Hepatocyte (in vitro differentiated cells): Measurements from ENCODE around the gene HBQ1. TPM values are rescaled to one million over a fixed set of nuclear protein-coding genes. Genes with fewer than 3 reads are reported as not detected.
"Not testable (repeated sequence)": the region's sequence is repeated elsewhere in the genome, so short reads cannot be mapped to it uniquely, and the experiment has no call there.

Experiments used
- DNase-seq: peaks from one replicate; pipeline ENCODE4 v3.0.0-alpha.2; 2016; ENCODE audit warnings: low spot score
- H2AFZ ChIP-seq: fragments of 200-600 bp; sonication (generic); 2 replicates; pipeline ENCODE4 v1.6.0; 2016; ENCODE audit warnings: antibody characterized with exemption, mild to moderate bottlenecking
- H3K27ac ChIP-seq: fragments of 200-600 bp; sonication (generic); 2 replicates; pipeline ENCODE4 v1.5.1; 2016; ENCODE audit warnings: mild to moderate bottlenecking
- H3K27me3 ChIP-seq: fragments of 200-600 bp; sonication (generic); 2 replicates; pipeline ENCODE4 v1.6.1; 2016
- H3K36me3 ChIP-seq: fragments of 200-600 bp; sonication (generic); replicated peaks from 2 replicates; pipeline ENCODE4 v1.5.1; 2016; ENCODE audit warnings: low read depth; ENCODE audit not compliant: insufficient read depth
- H3K4me1 ChIP-seq: fragments of 200-600 bp; sonication (generic); 2 replicates; pipeline ENCODE4 v1.5.1; 2016; ENCODE audit warnings: mild to moderate bottlenecking, moderate library complexity; ENCODE audit not compliant: insufficient read depth
- H3K4me2 ChIP-seq: fragments of 200-600 bp; sonication (generic); 2 replicates; pipeline ENCODE4 v1.6.0; 2016
- H3K4me3 ChIP-seq: fragments of 200-600 bp; sonication (generic); 2 replicates; pipeline ENCODE4 v1.5.1; 2016; ENCODE audit warnings: mild to moderate bottlenecking
- H3K79me2 ChIP-seq: fragments of 200-600 bp; sonication (generic); 2 replicates; pipeline ENCODE4 v1.6.0; 2017; ENCODE audit warnings: mild to moderate bottlenecking
- H3K9me2 ChIP-seq: fragments of 200-600 bp; sonication (generic); replicated peaks from 2 replicates; pipeline ENCODE4 v1.6.0; 2017; ENCODE audit warnings: mild to moderate bottlenecking; ENCODE audit not compliant: insufficient read depth
- H3K9me3 ChIP-seq: fragments of 200-600 bp; sonication (generic); 2 replicates; pipeline ENCODE4 v1.5.1; 2016; ENCODE audit warnings: low read depth, mild to moderate bottlenecking
- H4K20me1 ChIP-seq: fragments of 200-600 bp; sonication (generic); 2 replicates; pipeline ENCODE4 v1.6.0; 2016; ENCODE audit warnings: mild to moderate bottlenecking; ENCODE audit not compliant: insufficient read depth, poor library complexity, severe bottlenecking
- CTCF ChIP-seq: fragments of 200-600 bp; sonication (generic); IDR thresholded peaks from 2 replicates; pipeline ENCODE4 v1.5.1; 2016; ENCODE audit warnings: antibody characterized with exemption, mild to moderate bottlenecking; ENCODE audit not compliant: poor library complexity
- EZH2 ChIP-seq: fragments of 200-600 bp; sonication (generic); IDR thresholded peaks from 2 replicates; pipeline ENCODE4 v1.6.1; 2016; ENCODE audit warnings: antibody characterized with exemption, mild to moderate bottlenecking, borderline replicate concordance
- EZH2phosphoT487 ChIP-seq: fragments of 200-600 bp; sonication (generic); IDR thresholded peaks from one replicate; pipeline ENCODE4 v1.6.1; 2018; ENCODE audit warnings: antibody characterized with exemption, mild to moderate bottlenecking, low read depth, moderate library complexity; ENCODE audit not compliant: unreplicated experiment, severe bottlenecking
- WGBS: methylation state at CpG from one replicate; pipeline ENCODE4 v1.1.6; 2016; ENCODE audit warnings: low lambda C conversion rate; ENCODE audit errors: missing lambda C conversion rate; 5-methylcytosine and 5-hydroxymethylcytosine counted together
- polyA plus RNA-seq: library from polyadenylated mRNA; unstranded; fragments of >200 nt; fragmentation: Nextera tagmentation; extraction: Ambion mirVana; gene quantifications from 2 replicates; pipeline ENCODE4 v1.2.1, GENCODE V29; 2016
- total RNA-seq: library from RNA; depleted of rRNA; stranded (reverse); fragments of >200 nt; gene quantifications from 2 replicates; pipeline ENCODE4 v1.2.3, GENCODE V29; 2014

Gene HBQ1
- total and polyA plus RNA-seq, 2 experiments from 2014 or later: 0.30 TPM; not detected in 1

GRCh38 chr16:209359-209758, 29.1 kb downstream of the HBQ1 start:
- H3K27ac ChIP-seq, H2AFZ ChIP-seq, H3K9me2 ChIP-seq, H3K9me3 ChIP-seq, H3K4me2 ChIP-seq, H3K27me3 ChIP-seq, H3K4me3 ChIP-seq, H3K4me1 ChIP-seq, DNase-seq, H3K36me3 ChIP-seq: not testable (repeated sequence)
- WGBS: 88% methylated on average over 4 of the region's 4 CpGs
- Histone ChIP-seq H3K79me2 (peaks cover 62% of the 10 kb centered on the region), H4K20me1 (peaks cover 65% of the 10 kb centered on the region)

- not testable (repeated sequence) for H3K27ac ChIP-seq, H2AFZ ChIP-seq, H3K27me3 ChIP-seq, H3K9me3 ChIP-seq, H3K36me3 ChIP-seq, H3K4me3 ChIP-seq, H3K9me2 ChIP-seq, H3K4me2 ChIP-seq, H3K4me1 ChIP-seq, DNase-seq
- 94% methylated on average over 14 of the region's 14 CpGs for WGBS
- H3K79me2 ChIP-seq: peaks cover 82% of the 10 kb centered on the region
- peaks cover 77% of the 10 kb centered on the region for H4K20me1 ChIP-seq
Measured at GRCh38 chr16:211631-212180, 31.4 kb downstream of the HBQ1 start.

- DNase-seq: no peak
- peaks cover 94% of the 10 kb centered on the region for H3K79me2 ChIP-seq
- H2AFZ ChIP-seq: no peak overlapping the region
- H3K9me2 ChIP-seq: no peaks in the 10 kb centered on the region
- TF ChIP-seq EZH2phosphoT487 (no peak), CTCF (no peak), EZH2 (no peak)
- no peak overlapping the region for H3K4me2 ChIP-seq
- H3K4me1 ChIP-seq: no peaks in the 10 kb centered on the region
- peaks cover 78% of the 10 kb centered on the region for H4K20me1 ChIP-seq
- H3K27me3 ChIP-seq: no peaks in the 10 kb centered on the region
- H3K4me3 ChIP-seq: no peak overlapping the region
- no peaks in the 10 kb centered on the region for H3K9me3 ChIP-seq
- WGBS: 87% methylated on average over 3 of the region's 3 CpGs
- H3K27ac ChIP-seq: no peak overlapping the region
- H3K36me3 ChIP-seq: no peaks in the 10 kb centered on the region
Measured at GRCh38 chr16:212999-213398, 32.7 kb downstream of the HBQ1 start.

GRCh38 chr16:220021-220420, 39.8 kb downstream of the HBQ1 start:
- no peaks in the 10 kb centered on the region for H3K9me3 ChIP-seq
- peaks cover 97% of the 10 kb centered on the region for H3K79me2 ChIP-seq
- H3K27ac ChIP-seq: no peak overlapping the region
- H3K27me3 ChIP-seq: no peaks in the 10 kb centered on the region
- TF ChIP-seq EZH2phosphoT487 (no peak), EZH2 (no peak), CTCF (no peak)
- H3K36me3 ChIP-seq: no peaks in the 10 kb centered on the region
- H3K4me3 ChIP-seq: no peak overlapping the region
- H3K9me2 ChIP-seq: no peaks in the 10 kb centered on the region
- 90% methylated on average over 4 of the region's 4 CpGs for WGBS
- no peaks in the 10 kb centered on the region for H3K4me1 ChIP-seq
- DNase-seq: no peak
- no peak overlapping the region for H3K4me2 ChIP-seq
- H2AFZ ChIP-seq: no peak overlapping the region
- peaks cover 65% of the 10 kb centered on the region for H4K20me1 ChIP-seq
